Activated CD8-positive, alpha-beta memory T cell treated with anti-CD3 and anti-CD28 coated beads for 4 hours (primary cell): ENCODE results near the gene IRAK3.
"Not testable (repeated sequence)": the region's sequence is repeated elsewhere in the genome, so short reads cannot be mapped to it uniquely, and the experiment has no call there.

ENCODE experiments used
- DNase-seq, 2 donors: peaks; one replicate each; pipeline ENCODE4 v3.0.0-alpha.2; 2020; ENCODE audit warnings: low read depth in 2 of 2

The IRAK3 gene

GRCh38 chr12:66170606-66171005, 18.4 kb upstream of the IRAK3 start:
- DNase-seq, result no peak

DNA sequence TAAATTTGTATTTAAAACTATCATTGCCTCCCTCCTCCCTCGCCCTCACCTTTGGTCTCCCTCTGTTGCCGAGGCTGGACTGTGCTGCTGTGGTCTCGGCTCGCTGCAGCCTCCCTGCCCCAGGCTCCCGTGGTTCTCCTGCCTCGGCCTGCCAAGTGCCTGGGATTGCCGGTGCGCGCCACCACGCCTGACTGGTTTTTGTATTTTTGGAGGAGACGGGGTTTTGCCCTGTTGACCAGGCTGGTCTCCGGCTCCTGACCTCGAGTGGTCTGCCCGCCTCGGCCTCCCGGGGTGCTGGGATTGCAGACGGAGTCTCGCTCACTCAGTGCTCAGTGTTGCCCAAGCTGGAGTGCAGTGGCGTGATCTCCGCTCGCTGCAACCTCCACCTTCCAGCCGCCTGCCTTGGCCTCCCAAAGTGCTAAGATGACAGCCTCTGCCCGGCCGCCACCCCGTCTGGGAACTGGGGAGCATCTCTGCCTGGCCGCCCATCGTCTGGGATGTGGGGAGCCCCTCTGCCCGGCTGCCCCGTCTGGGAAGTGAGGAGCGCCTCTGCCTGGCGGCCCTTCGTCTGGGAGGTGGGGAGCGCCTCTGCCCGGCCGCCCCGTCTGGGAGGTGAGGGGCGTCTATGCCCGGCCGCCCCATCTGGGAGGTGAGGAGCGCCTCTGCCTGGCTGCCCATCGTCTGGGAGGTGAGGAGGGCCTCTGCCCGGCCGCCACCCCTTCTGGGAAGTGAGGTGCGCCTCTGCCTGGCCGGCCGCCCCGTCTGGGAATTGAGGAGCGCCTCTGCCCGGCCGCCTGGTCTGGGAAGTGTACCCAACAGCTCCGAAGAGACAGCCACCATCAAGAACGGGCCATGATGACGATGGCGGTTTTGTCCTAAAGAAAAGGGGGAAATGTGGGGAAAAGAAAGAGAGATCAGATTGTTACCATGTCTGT, 14.4 kb upstream of the IRAK3 start:
- DNase-seq, result not testable (repeated sequence)

DNA sequence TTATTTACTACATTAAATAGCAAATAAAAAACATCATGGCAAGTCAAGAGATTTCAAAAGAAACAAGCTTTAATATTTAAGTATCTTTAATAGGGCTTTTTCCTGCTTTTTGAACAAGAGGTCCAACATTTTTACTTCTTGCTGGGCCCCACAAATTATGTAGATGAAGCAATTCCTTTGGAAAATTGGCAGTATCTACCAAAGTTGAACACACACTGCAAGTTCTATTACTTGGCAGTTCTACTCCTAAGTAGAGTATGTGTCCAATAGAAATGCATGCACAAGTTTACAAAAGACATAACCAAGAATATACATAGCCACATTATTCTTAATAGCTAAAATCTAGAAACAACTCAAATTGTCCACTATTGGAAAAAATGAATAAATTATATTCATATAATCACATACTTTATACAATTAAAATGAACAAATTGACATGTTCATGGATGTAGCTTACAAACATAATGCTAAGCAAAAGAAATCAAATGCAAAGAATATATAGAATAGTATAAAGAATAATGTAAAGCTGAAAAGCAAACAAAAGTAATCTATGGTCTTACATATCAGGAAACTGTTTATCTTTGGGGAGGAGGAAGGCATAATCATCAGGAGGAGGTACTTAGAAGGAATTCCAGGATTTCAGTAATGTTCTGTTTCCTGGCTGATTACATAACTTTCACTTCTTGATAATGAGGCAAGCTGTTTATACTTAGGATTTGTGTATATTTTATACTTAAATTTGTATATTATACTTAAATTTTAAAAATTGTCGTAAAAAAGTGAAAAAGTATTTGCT, 12.7 kb upstream of the IRAK3 start:
- DNase-seq, result no peak

GRCh38 chr12:66182956-66183355, 6.1 kb upstream of the IRAK3 start:
- DNase-seq, result no peak

GRCh38 chr12:66184822-66185221, 4.2 kb upstream of the IRAK3 start:
- not testable (repeated sequence) for DNase-seq

DNA sequence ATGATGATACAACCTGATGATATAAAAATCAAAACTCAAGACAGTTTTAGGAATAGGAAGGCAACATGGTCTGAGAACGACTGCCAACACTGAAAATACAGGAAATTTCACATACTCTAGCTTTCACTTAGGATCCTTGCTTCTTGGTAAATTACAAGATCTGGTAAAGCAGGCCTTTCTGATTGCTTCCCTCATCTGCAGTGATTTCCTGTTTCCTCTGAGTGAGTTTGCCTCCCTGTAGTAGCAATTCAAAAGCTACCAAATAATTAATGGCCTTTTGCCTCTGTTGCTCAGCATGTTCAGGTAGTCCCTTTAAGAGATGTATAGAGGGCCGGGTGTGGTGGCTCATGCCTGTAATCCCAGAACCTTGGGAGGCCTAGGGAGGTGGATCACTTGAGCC, 2.0 kb upstream of the IRAK3 start:
- no peak for DNase-seq

DNA sequence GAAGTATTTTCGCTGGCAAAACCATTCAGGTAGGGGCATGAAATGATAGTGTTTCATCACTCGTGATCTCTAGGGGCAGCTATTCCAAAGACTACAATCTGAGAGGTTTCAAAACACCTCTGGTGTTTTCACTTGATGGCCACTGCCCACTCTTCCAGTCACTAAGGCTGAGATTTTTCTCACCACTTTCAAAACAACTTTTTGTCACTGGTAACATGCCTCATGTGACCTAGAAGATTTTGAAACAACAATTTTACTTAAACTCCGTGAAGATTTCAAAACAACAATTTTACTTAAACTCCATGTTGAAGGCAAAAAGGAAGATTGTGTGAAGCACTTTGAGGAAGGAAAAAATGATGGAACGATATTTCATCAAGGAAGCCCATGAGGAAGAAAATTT, 1.2 kb upstream of the IRAK3 start:
- DNase-seq, result no peak

- no peak for DNase-seq
Measured at GRCh38 chr12:66189486-66189843, 451 bp downstream of the IRAK3 start.

- DNase-seq, result no peak
Measured at GRCh38 chr12:66189889-66190288, 875 bp downstream of the IRAK3 start.

- DNase-seq, result no peak
Measured at GRCh38 chr12:66190519-66191370, 1.7 kb downstream of the IRAK3 start.

DNA sequence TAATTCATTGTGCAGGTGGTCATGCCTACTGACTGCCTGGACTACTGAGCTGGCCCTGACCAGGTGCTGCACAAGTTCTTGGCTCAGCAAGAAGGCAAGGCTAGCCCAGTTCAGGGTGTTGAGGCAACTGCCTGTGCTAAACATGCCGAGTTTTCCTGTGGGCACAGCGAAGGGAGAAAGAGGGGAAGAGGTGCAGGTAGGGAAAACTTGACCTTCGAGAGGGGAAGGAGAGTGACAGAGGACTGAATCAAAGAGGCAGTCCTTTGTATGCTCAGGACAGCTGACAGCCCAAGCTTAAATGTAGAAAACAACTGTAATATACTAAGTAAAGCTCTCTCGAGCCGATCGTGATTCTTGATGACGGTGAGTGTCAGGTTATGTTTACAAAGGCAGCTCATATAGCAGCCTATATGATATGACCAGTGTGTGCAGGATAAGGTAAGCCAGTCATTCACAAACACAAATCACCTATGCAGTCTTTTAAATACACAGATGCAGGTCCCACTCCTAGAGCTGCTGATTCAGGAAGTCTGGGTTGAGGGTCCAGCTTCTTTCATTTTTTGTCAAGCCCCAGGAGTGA, 2.6 kb downstream of the IRAK3 start:
- no peak for DNase-seq

- no peak for DNase-seq
Measured at GRCh38 chr12:66194122-66194521, 5.1 kb downstream of the IRAK3 start.

DNA sequence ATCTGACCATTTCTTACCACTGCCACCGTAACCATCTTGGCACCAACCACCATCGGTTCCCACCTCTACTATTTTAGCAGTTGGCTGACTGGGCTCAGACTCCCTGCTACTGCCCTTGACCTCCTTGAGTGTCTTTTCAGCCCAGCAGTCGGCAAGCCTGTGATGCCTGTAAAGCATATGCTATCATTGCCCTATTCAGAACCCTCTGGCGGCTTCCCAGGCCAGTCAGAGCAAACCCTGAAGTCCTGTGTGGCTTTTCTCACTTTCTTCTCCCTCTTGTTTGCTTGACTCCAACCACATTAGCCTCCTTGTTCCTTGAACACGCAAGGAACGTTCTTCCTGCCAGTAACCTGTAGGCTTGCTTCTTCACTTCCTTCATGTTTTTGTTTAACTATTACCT, 6.2 kb downstream of the IRAK3 start:
- no peak for DNase-seq

GRCh38 chr12:66196806-66197205, 7.8 kb downstream of the IRAK3 start:
- no peak for DNase-seq

- no peak for DNase-seq
Measured at GRCh38 chr12:66197495-66197921, 8.5 kb downstream of the IRAK3 start.

DNA sequence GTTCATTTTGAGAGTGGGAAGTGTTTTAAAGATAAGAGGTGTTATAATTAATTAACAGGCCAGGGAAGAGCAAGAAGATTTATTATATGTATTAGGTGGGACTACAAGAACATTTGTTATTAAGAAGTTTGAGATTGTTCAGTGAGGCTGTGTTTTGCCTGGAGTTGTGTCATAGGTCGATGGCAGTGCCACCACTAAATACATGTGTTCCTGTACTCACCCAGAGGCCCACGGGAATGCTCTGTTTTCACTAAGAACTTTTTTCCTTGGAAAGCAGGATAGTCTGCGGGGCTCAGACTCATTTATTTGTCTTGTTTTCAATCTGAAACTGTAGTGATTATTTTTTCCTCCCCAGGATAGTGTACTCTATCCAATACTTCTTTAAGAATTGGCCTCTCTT, 10.1 kb downstream of the IRAK3 start:
- DNase-seq, result no peak

- no peak for DNase-seq
Measured at GRCh38 chr12:66199831-66200509, 11.0 kb downstream of the IRAK3 start.

GRCh38 chr12:66203820-66204219, 14.8 kb downstream of the IRAK3 start:
- no peak for DNase-seq

DNA sequence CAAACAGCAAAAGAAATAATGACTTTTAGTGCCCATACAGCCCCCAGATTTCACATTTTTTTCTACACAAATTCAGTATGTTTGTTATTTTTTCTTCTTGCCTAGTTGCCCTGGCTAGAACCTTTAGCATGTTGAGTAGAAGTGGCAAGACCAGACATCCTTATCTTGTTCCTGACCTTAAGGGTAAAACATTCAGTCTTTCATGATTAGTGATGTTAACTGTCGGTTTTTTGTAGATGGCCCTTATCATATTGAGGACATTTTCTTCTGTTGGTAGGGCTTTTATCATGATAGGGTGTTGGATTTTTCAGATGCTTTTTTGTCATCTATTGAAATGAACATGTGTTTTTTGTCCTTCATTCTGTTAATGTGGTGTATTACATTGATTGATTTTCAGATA, 17.1 kb downstream of the IRAK3 start:
- DNase-seq, result no peak

- DNase-seq, result no peak
Measured at GRCh38 chr12:66210840-66211239, 21.8 kb downstream of the IRAK3 start.

- not testable (repeated sequence) for DNase-seq
Measured at GRCh38 chr12:66211573-66211972, 22.6 kb downstream of the IRAK3 start.
